Stimulated activated CD4-positive, alpha-beta T cell treated with anti-CD3 and anti-CD28 coated beads, Interleukin-1b, Interleukin-23, amount 100 ng/mL, for 4 hours (primary cell): ENCODE data around the gene BEND3.
"Not testable (repeated sequence)": the region's sequence is repeated elsewhere in the genome, so short reads cannot be mapped to it uniquely, and the experiment has no call there.

Experiments
- DNase-seq, 2 donors: peaks; one replicate each; pipeline ENCODE4 v3.0.0-alpha.2; 2020; ENCODE audit warnings: low read depth in 2 of 2

BEND3 gene

GRCh38 chr6:107121266-107121665 lies 6.0 kb upstream of the BEND3 start:
- DNase-seq = no peak

DNA sequence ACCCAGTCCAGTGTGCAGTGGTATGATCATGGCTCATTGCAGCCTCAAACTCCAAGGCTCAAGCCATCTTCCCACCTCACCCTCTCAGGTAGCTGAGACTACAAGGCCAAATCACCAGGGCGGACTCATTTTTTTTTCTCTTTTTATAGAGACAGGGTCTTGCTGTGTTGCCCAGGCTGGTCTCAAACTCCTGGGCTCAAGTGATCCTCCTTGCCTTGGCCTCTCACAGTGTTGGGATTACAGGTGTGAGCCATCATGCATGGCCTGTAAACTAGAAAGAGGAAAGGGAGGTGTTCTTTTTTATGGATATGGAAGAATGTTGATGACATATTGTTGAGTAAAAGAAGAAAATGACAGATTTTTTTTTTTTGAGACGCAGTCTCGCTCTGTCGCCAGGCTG lies 5.1 kb upstream of the BEND3 start:
- DNase-seq = no peak

DNA sequence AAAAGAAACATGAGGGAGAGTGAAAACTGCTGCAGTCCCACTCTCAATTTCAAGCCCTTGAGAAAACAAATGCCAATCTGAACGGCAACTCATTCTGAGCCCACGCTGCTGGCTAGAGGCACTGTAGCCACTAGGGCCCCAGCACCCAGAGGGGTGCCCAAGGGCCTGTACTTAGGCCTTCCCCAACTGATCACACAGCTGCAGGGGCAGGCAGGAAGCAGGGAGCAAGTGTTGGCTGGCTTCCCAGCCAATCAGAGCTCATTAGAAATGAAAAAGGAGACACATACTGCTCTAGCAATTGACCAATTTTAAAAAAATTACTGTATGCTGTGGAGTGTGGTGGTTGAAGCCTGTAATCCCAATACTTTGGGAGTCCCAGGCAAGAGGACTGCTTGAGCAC lies 3.7 kb upstream of the BEND3 start:
- DNase-seq = no peak

GRCh38 chr6:107118540-107118939 lies 3.2 kb upstream of the BEND3 start:
- DNase-seq = not testable (repeated sequence)

DNA sequence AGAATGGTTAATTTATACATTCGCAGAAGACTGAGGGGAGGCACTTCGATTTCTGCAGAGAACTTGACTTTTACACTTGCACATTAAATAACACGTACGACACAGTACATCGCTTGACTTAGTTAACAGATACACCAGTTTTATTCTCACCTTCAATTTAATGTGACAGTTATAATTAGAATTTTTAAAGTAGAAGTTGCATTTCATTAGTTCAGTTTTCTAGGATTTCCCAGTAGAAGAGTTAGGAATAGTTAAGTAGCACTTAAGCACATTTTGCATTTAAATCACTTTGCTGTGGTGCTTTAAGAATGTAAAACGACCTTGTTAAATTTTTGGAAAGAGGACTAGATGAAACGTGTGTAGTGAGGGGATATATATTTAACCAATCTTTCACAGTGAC lies 1.6 kb upstream of the BEND3 start:
- DNase-seq = no peak

- no peak for DNase-seq
These were observed 1.1 kb upstream of the BEND3 start for GRCh38 chr6:107116328-107116892.

GRCh38 chr6:107115695-107116327 lies 496 bp upstream of the BEND3 start:
- peak; percentile 23 for DNase-seq

GRCh38 chr6:107114213-107114925 lies 946 bp downstream of the BEND3 start:
- DNase-seq = peak; percentile 54 to 76

DNA sequence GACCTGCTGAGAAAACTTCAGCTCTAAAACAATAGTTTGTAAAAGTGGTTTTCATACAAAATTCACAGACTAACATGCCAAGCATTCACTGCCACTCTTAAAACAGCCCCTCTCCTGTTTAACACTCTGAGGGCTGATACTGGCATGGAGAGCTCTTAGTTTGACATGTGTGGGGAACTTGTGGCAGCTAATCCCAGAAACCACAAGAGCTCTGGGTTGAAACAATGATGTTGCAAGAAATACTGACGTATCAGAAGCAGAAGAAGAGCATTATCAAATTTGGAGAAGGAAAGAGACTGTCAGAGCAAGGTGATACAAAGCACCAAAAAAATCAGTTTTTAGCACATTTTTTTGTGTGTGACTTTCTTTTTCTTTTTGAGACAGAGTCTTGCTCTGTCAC lies 5.1 kb downstream of the BEND3 start:
- no peak for DNase-seq

GRCh38 chr6:107108201-107108890 lies 7.0 kb downstream of the BEND3 start:
- no peak for DNase-seq

- DNase-seq = no peak
These were observed 7.5 kb downstream of the BEND3 start for GRCh38 chr6:107107791-107108190.

DNA sequence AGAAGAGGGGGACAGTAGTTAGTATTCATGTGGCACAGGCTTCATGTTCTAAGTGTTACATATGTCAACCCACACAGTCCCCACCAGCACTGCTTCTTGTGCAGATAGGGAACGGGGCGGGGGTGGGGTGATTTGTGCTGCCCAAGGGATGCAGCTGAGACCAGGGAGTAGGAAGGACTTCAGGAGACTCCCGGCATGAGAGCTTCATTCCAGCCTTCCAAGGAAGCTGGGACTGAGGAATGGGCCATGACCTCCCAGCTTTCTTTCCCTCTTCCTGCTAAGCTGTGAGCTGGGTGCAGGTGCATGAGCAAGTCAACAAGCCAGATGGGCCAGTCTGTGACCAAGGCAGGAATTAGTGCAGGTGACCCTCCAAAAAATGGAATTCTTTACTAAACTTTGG lies 9.2 kb downstream of the BEND3 start:
- no peak for DNase-seq

DNA sequence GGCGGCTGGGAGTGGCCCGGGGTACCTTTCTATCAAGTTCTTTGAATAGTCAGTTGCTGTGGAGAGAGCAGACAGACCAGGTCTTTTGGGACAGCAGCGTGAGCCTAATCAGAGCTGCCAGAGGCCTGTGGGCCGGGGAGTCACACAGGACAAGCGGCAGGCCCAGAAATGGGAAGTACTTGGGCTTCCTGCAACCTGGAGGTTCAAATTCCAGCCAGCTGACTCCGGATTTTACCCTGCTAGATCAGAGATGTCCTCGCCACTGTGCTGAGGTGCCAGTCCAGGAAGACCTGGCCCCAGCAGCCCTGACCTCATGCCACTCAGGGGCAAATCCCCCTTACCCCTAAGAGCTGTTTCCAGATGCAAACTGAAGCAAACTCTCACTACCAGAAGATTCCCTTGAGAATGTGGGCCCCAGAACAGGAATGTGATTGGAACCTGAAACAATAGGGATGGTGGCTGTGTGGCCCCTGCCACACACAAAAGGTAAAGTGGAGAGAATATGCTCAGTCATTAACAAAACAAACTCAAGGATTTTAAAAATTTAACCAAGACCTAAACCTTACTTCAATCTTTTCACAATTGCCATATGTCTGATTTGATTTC lies 9.7 kb downstream of the BEND3 start:
- no peak for DNase-seq

- DNase-seq = no peak
These were observed 12.2 kb downstream of the BEND3 start for GRCh38 chr6:107103082-107103481.

GRCh38 chr6:107102414-107102805 lies 12.9 kb downstream of the BEND3 start:
- no peak for DNase-seq

GRCh38 chr6:107101686-107102413 lies 13.5 kb downstream of the BEND3 start:
- DNase-seq = no peak

DNA sequence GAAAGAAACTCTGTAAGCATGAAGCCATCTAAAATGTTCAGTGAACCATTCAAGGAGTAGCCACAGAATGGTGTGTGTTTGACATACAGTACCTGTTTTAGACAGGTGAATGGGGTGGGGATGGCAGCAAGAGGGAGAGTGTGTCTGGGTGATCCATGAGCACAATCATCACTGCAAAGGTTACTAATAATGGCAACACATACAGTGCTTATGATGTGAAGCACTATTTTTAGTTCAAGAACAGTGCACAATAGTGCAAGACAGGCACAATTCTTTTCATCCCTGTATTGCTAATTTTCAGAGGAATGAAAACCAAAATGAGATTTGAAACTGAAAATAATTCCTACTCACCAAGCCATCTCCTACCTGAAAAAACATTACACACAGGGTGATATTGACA lies 14.1 kb downstream of the BEND3 start:
- DNase-seq = no peak

DNA sequence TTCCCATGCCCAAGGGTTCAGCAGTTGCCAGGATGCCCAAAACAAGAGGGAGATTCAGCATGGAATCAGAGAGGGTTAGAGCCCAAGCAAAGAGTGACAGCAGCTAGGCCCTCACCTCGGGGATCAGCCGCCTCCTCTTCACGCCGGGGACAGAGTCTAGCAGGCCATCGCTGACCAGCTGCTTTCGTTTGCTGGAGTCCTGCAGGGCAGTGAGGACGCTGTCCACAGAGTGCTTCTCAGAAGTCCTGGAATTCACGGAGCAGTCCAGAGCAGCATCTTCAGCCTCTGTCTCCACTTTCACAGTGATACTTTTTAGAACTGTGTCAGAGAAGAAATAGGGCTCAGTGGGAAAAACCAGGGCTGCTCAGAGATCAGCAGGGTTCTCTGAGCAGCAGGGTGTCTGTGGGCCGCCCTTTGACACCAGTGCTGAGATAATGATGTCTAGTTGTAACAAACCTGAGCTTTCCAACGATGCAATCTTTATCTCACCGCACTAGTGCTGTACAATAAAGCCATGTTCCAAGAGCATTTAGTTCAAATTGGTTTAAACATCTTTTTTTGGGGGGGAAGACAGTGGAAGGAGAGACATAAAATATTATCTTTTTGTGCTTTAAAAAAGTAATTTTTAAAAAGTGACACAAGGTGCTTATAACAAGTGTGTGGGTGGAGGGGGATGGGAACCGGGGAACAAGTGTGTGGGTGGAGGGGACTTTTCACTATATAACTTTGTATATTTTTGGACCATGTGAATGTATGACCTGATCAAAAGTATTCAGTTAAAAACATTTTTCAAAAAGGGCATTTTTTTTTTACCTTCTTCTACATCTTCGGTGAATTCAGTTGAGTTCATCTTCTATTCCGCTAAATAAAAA lies 16.6 kb downstream of the BEND3 start:
- no peak for DNase-seq

- not testable (repeated sequence) for DNase-seq
These were observed 30.9 kb downstream of the BEND3 start for GRCh38 chr6:107084459-107084858.

DNA sequence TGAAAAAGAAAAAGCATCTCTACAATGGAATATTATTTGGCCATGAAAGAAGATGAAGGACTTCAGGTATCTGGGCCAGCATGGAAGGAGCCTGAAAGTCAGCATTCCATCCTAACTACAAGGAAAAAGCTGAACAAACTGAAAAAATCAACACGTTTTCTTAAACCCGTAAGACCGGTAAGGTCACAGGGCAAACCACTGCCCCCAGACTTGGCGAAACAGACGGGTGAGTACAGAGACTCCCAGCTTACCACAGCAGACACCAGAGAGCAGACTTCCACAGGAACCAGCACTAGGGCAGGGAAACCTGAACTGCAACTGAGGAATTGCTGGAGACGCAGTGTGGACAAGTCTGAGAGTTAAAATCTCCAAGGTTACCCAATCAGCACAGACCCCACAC lies 31.4 kb downstream of the BEND3 start:
- no peak for DNase-seq
